Mononuclear cell (primary cell): Measurements from ENCODE around the gene E2F4. TPM values are rescaled to one million over a fixed set of nuclear protein-coding genes. Genes with fewer than 3 reads are reported as not detected.
A peak's percentile ranks its signal among the peaks of the same experiment; 100 is the strongest.

Source experiments
- H3K27me3 ChIP-seq: 2 replicates; pipeline ENCODE4 v1.6.0; 2011; ENCODE audit warnings: low read length, control low read depth; ENCODE audit not compliant: insufficient read depth
- H3K4me1 ChIP-seq: 2 replicates; pipeline ENCODE4 v1.5.1; 2011; ENCODE audit warnings: mild to moderate bottlenecking, low read length, control low read depth; ENCODE audit not compliant: insufficient read depth
- H3K4me3 ChIP-seq: 2 replicates; pipeline ENCODE4 v1.5.1; 2011; ENCODE audit warnings: mild to moderate bottlenecking, low read length, moderate library complexity
- H3K9me3 ChIP-seq: 2 replicates; pipeline ENCODE4 v1.5.1; 2011; ENCODE audit warnings: low read depth, mild to moderate bottlenecking, control low read depth, low read length
- total RNA-seq: library from RNA; depleted of rRNA; stranded (reverse); fragments of >200 nt; gene quantifications from one replicate; pipeline ENCODE4 v1.2.3, GENCODE V29; 2012

Gene E2F4
- total RNA-seq, 1 donor, result 53.3 TPM

- Histone ChIP-seq H3K4me1 (peaks cover 65% of the 10 kb centered on the region), H3K9me3 (no peaks in the 10 kb centered on the region), H3K4me3 (peak within 1 kb of the TSS; percentile 68), H3K27me3 (peaks cover 21% of the 10 kb centered on the region)
These were observed 55.5 kb downstream of the E2F4 start, which contains the start of gene FHOD1 for GRCh38 chr16:67247192-67248072. FHOD1 (minus strand) TSS chr16:67247481; CDS start chr16:67247410, 71 bp downstream.

DNA sequence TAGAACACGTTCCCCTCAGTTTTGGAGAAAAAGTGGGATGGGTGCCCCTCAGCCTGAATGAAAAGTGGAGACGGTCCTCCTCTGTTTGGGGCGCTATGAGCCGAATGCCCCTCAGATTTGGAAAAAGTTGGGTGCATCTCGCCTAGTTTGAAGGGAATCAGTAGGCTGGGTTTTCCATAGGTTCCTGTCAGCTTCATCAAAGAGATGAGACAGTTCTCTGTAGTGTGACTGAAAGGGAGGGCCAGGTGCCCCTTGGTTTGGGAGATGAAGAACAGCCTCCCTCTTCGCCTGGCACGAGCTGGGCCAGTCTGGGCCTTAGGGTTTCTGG is 56.1 kb downstream of the E2F4 start:
- Histone ChIP-seq H3K9me3 (no peaks in the 10 kb centered on the region), H3K27me3 (peaks cover 21% of the 10 kb centered on the region), H3K4me1 (peaks cover 60% of the 10 kb centered on the region), H3K4me3 (peak overlapping the region; percentile 68)

Other genes starting within 250 kb of the E2F4 start
- gene CES3, start 230.9 kb upstream of the E2F4 start, total RNA-seq, result 0.63 TPM
- gene CES4A, start 203.6 kb upstream of the E2F4 start, total RNA-seq, result 5.6 TPM
- 80.5 TPM for gene CBFB, start 163.0 kb upstream of the E2F4 start, total RNA-seq
- 32.5 TPM for gene PHAF1, start 82.2 kb upstream of the E2F4 start, total RNA-seq
- 2.0 TPM for gene B3GNT9, start 41.2 kb upstream of the E2F4 start, total RNA-seq
- gene TRADD, start 32.2 kb upstream of the E2F4 start, total RNA-seq, result 18.4 TPM
- gene FBXL8, start 32.2 kb upstream of the E2F4 start, total RNA-seq, result 8.5 TPM
- gene HSF4, start 27.4 kb upstream of the E2F4 start, total RNA-seq, result 2.7 TPM
- gene NOL3, start 21.6 kb upstream of the E2F4 start, total RNA-seq, result 0.73 TPM
- 3.5 TPM for gene MATCAP1, start 8.2 kb upstream of the E2F4 start, total RNA-seq
- 0.42 TPM for gene EXOC3L1, start 2.0 kb upstream of the E2F4 start, total RNA-seq
- gene ELMO3, start 7.0 kb downstream of the E2F4 start, total RNA-seq, result 0.31 TPM
- gene TMEM208, start 35.0 kb downstream of the E2F4 start, total RNA-seq, result 17.3 TPM
- 16.5 TPM for gene FHOD1, start 55.3 kb downstream of the E2F4 start, total RNA-seq
- 0.63 TPM for gene SLC9A5, start 56.8 kb downstream of the E2F4 start, total RNA-seq
- 4.0 TPM for gene PLEKHG4, start 87.4 kb downstream of the E2F4 start, total RNA-seq
- gene KCTD19, start 134.6 kb downstream of the E2F4 start, total RNA-seq, result under 0.01 TPM
- 0.31 TPM for gene LRRC36, start 134.7 kb downstream of the E2F4 start, total RNA-seq
- 5.6 TPM for gene TPPP3, start 201.3 kb downstream of the E2F4 start, total RNA-seq
- gene ZDHHC1, start 224.3 kb downstream of the E2F4 start, total RNA-seq, result 0.63 TPM
- gene HSD11B2, start 239.0 kb downstream of the E2F4 start, total RNA-seq, result not detected